ENCODE measurements around the gene CDRT15L2.
"Not testable (repeated sequence)": the region's sequence is repeated elsewhere in the genome, so short reads cannot be mapped to it uniquely, and the experiment has no call there.

- TF ChIP-seq CTCF (conservative IDR thresholded peaks at IDR 0.05 in 1 of 2, IDR thresholded peaks at IDR 0.05 in 1 of 2; ENCODE audit: low read depth in 1 of 2, low read length in 2 of 2); EZH2 (IDR thresholded peaks at IDR 0.05; ENCODE audit: low read length, missing control alignments): not testable (repeated sequence)
These were observed 7.9 kb upstream of the CDRT15L2 start for GRCh38 chr17:20571653-20572052.

All from fibroblast of lung (primary cell).